Nephron progenitor cell (in vitro differentiated cells): ENCODE results near the gene ST7L.

Source experiments
- DNase-seq: peaks from one replicate; pipeline ENCODE4 v3.0.0; 2021
- H3K27ac Mint-ChIP-seq: 2 replicates; pipeline ENCODE4 v1.8.0; 2021; ENCODE audit warnings: mild to moderate bottlenecking, moderate library complexity, mixed read lengths
- H3K27me3 Mint-ChIP-seq: 2 replicates; pipeline ENCODE4 v1.8.0; 2021; ENCODE audit warnings: mild to moderate bottlenecking, low read depth, mixed read lengths; ENCODE audit not compliant: poor library complexity
- H3K36me3 Mint-ChIP-seq: 2 replicates; pipeline ENCODE4 v1.8.0; 2021; ENCODE audit warnings: low read depth, mixed read lengths
- H3K4me1 Mint-ChIP-seq: 2 replicates; pipeline ENCODE4 v1.8.0; 2021; ENCODE audit warnings: mixed read lengths
- H3K4me3 Mint-ChIP-seq: 2 replicates; pipeline ENCODE4 v1.8.0; 2021; ENCODE audit warnings: mild to moderate bottlenecking, moderate library complexity, mixed read lengths
- H3K9me3 Mint-ChIP-seq: 2 replicates; pipeline ENCODE4 v1.8.0; 2021; ENCODE audit warnings: mild to moderate bottlenecking, moderate library complexity, mixed read lengths
- CTCF ChIP-seq: fragments of 200-600 bp; sonication (generic); IDR thresholded peaks from 2 replicates; pipeline ENCODE4 v1.5.0; 2021; ENCODE audit warnings: antibody characterized with exemption

ST7L gene

GRCh38 chr1:112541299-112541698, 77.6 kb downstream of the ST7L start:
- Mint-ChIP-seq H3K4me3 (no peak overlapping the region), H3K27ac (no peak overlapping the region), H3K27me3 (no peaks in the 10 kb centered on the region), H3K36me3 (peaks cover 18% of the 10 kb centered on the region), H3K9me3 (no peaks in the 10 kb centered on the region), H3K4me1 (peaks cover 5% of the 10 kb centered on the region)
- no peak for TF ChIP-seq CTCF
- DNase-seq, result no peak

GRCh38 chr1:112540226-112540794, 78.6 kb downstream of the ST7L start:
- Mint-ChIP-seq H3K27me3 (no peaks in the 10 kb centered on the region), H3K4me1 (no peaks in the 10 kb centered on the region), H3K36me3 (peaks cover 18% of the 10 kb centered on the region), H3K27ac (no peak overlapping the region), H3K4me3 (no peak overlapping the region), H3K9me3 (no peaks in the 10 kb centered on the region)
- DNase-seq, result no peak
- no peak for TF ChIP-seq CTCF

- TF ChIP-seq CTCF, result no peak
Measured at GRCh38 chr1:112538883-112539282, 80.1 kb downstream of the ST7L start.

GRCh38 chr1:112537456-112537855, 81.5 kb downstream of the ST7L start:
- Mint-ChIP-seq H3K9me3 (no peaks in the 10 kb centered on the region), H3K27me3 (no peaks in the 10 kb centered on the region), H3K27ac (no peak overlapping the region), H3K4me1 (no peaks in the 10 kb centered on the region), H3K4me3 (no peak overlapping the region), H3K36me3 (peaks cover 39% of the 10 kb centered on the region)
- DNase-seq, result no peak
- no peak for TF ChIP-seq CTCF

More at GRCh38 chr1:112538883-112539282, 80.1 kb downstream of the ST7L start:
- Mint-ChIP-seq H3K27ac (no peak overlapping the region), H3K4me3 (no peak overlapping the region), H3K4me1 (no peaks in the 10 kb centered on the region), H3K9me3 (no peaks in the 10 kb centered on the region), H3K27me3 (no peaks in the 10 kb centered on the region), H3K36me3 (peaks cover 28% of the 10 kb centered on the region)
- DNase-seq, result no peak

GRCh38 chr1:112536561-112536960, 82.4 kb downstream of the ST7L start:
- no peak for DNase-seq
- H3K9me3 Mint-ChIP-seq, result no peaks in the 10 kb centered on the region
- no peaks in the 10 kb centered on the region for H3K27me3 Mint-ChIP-seq
- H3K4me3 Mint-ChIP-seq, result no peak overlapping the region
- no peak for TF ChIP-seq CTCF
- H3K36me3 Mint-ChIP-seq, result peaks cover 36% of the 10 kb centered on the region
- H3K4me1 Mint-ChIP-seq, result no peaks in the 10 kb centered on the region
- H3K27ac Mint-ChIP-seq, result no peak overlapping the region

- Mint-ChIP-seq H3K9me3 (no peaks in the 10 kb centered on the region), H3K27me3 (no peaks in the 10 kb centered on the region), H3K4me3 (no peak overlapping the region), H3K4me1 (peaks cover 2% of the 10 kb centered on the region), H3K27ac (no peak overlapping the region), H3K36me3 (peaks cover 25% of the 10 kb centered on the region)
- TF ChIP-seq CTCF, result no peak
- DNase-seq, result no peak
Measured at GRCh38 chr1:112533029-112533428, 85.9 kb downstream of the ST7L start.
